GM13976 (cell line): ENCODE results near the gene TENM4.

Source experiments
- DNase-seq: peaks from one replicate; pipeline ENCODE4 v3.0.0; 2012; ENCODE audit warnings: low spot score
- CTCF ChIP-seq: IDR thresholded peaks from 2 replicates; pipeline ENCODE4 v1.5.1; 2012; ENCODE audit warnings: borderline replicate concordance, mild to moderate bottlenecking; ENCODE audit not compliant: insufficient read depth; ENCODE audit errors: extremely low read depth, missing control alignments, control extremely low read depth
- in situ Hi-C: fragments of 300-500 bp; cut with MboI; formaldehyde crosslinking; loops from one replicate; pipeline ENCODE4 v1.12.0; 2022; ENCODE audit warnings: low sequenced_read_pairs, mixed read lengths, inconsistent platforms; ENCODE audit not compliant: unreplicated experiment

TENM4 gene

GRCh38 chr11:78708388-78708787 is 732.4 kb downstream of the TENM4 start:
- DNase-seq, result no peak
- in situ Hi-C loops, result no loop called here
- no peak for TF ChIP-seq CTCF

- no peak for TF ChIP-seq CTCF
- no peak for DNase-seq
- in situ Hi-C loops, result no loop called here
These were observed 734.3 kb downstream of the TENM4 start for GRCh38 chr11:78706551-78706950.

- DNase-seq, result no peak
- in situ Hi-C loops, result no loop called here
- no peak for TF ChIP-seq CTCF
These were observed 736.0 kb downstream of the TENM4 start for GRCh38 chr11:78704811-78705210.

- in situ Hi-C loops, result no loop called here
- no peak for DNase-seq
- no peak for TF ChIP-seq CTCF
These were observed 741.2 kb downstream of the TENM4 start for GRCh38 chr11:78699609-78700135.

GRCh38 chr11:78698612-78699011 is 742.2 kb downstream of the TENM4 start:
- DNase-seq, result no peak
- no peak for TF ChIP-seq CTCF
- in situ Hi-C loops, result no loop called here

- in situ Hi-C loops, result no loop called here
- DNase-seq, result no peak
These were observed 744.7 kb downstream of the TENM4 start for GRCh38 chr11:78696177-78696576.

More at GRCh38 chr11:78696177-78696576, 744.7 kb downstream of the TENM4 start:
- TF ChIP-seq CTCF, result no peak
